GM12878 (cell line): Measurements from ENCODE around the gene NT5C. TPM values are rescaled to one million over a fixed set of nuclear protein-coding genes. Genes with fewer than 3 reads are reported as not detected.
"Not testable (repeated sequence)": the region's sequence is repeated elsewhere in the genome, so short reads cannot be mapped to it uniquely, and the experiment has no call there.

Source experiments
- ATAC-seq: fragments of 200-7000 bp; cut with Tn5 transposase; 3 replicates; pipeline ENCODE4 v1.9.1; 2020; ENCODE audit warnings: mild to moderate bottlenecking, moderate library complexity
- BruUV-seq: library from RNA; stranded (reverse); fragments of 400-500 nt; replicated peaks from 2 replicates; lab custom pipeline; 2021; lab: Mats Ljungman, UMichigan
- CTCF ChIA-PET: fragments of 300-600 bp; sonication (Branson Sonifier 250); formaldehyde crosslinking; extraction: SDS; loops from one replicate; lab custom pipeline; 2021; ENCODE audit warnings: inconsistent platforms; lab: Yijun Ruan, JAX
- POLR2A ChIA-PET: fragments of 350-600 bp; formaldehyde crosslinking; extraction: SDS; loops from one replicate; lab custom pipeline; 2021; ENCODE audit warnings: inconsistent platforms; lab: Charles Lee
- RAD21 ChIA-PET: fragments of 300-600 bp; sonication (Branson Sonifier 250); formaldehyde crosslinking; loops from one replicate; lab custom pipeline; 2023; ENCODE audit warnings: antibody characterized with exemption; ENCODE audit not compliant: unreplicated experiment; lab: Charles Lee
- SMC1A ChIA-PET: fragments of 300-600 bp; sonication (Branson Sonifier 250); formaldehyde crosslinking; loops from one replicate; lab custom pipeline; 2023; ENCODE audit not compliant: unreplicated experiment, uncharacterized antibody; lab: Charles Lee
- DNase-seq: peaks from one replicate; pipeline ENCODE4 v3.0.0-alpha.2; 2011; ENCODE audit warnings: low read depth, low spot score
- FAIRE-seq: peaks from 3 replicates; lab custom pipeline; 2011; peaks lifted over from hg19 to GRCh38; lab: Jason Lieb, UNC
- H2AFZ ChIP-seq: 2 replicates; pipeline ENCODE4 v1.6.0; 2011; ENCODE audit warnings: low read depth, low read length, control low read depth; ENCODE audit not compliant: control insufficient read depth
- H3K27ac ChIP-seq: 2 replicates; pipeline ENCODE4 v1.5.1; 2011; ENCODE audit warnings: control low read depth; ENCODE audit not compliant: control insufficient read depth, insufficient read depth
- H3K27me3 ChIP-seq, 2 experiments: replicated peaks in 1 of 2; 2 replicates each; pipeline versions ENCODE4 v1.6.0 to v1.6.1; 2011; ENCODE audit warnings: low read length in 1 of 2; ENCODE audit not compliant: control insufficient read depth in 2 of 2, insufficient read depth in 2 of 2
- H3K36me3 ChIP-seq, 2 experiments: 2 replicates each; pipeline ENCODE4 v1.5.1; 2011; ENCODE audit warnings: low read length in 1 of 2; ENCODE audit not compliant: control insufficient read depth in 2 of 2, insufficient read depth in 2 of 2
- H3K4me1 ChIP-seq: 2 replicates; pipeline ENCODE4 v1.6.1; 2011; ENCODE audit warnings: mild to moderate bottlenecking, low read length, moderate library complexity, mixed read lengths; ENCODE audit not compliant: control insufficient read depth, insufficient read depth
- H3K4me2 ChIP-seq: 2 replicates; pipeline ENCODE4 v1.6.0; 2011; ENCODE audit warnings: control low read depth; ENCODE audit not compliant: control insufficient read depth, insufficient read depth
- H3K4me3 ChIP-seq: fragments of 200-600 bp; sonication (generic); 2 replicates; pipeline ENCODE4 v1.5.1; 2016
- H3K79me2 ChIP-seq: 2 replicates; pipeline ENCODE4 v1.6.0; 2011; ENCODE audit warnings: low read length; ENCODE audit not compliant: control insufficient read depth, insufficient read depth
- H3K9ac ChIP-seq: 2 replicates; pipeline ENCODE4 v1.8.0; 2011; ENCODE audit warnings: low read length, control low read depth, mixed read lengths; ENCODE audit not compliant: control insufficient read depth, insufficient read depth
- H3K9me3 ChIP-seq: replicated peaks from 3 replicates; pipeline ENCODE4 v1.5.1; 2011; ENCODE audit warnings: mild to moderate bottlenecking, low read length; ENCODE audit not compliant: control insufficient read depth, insufficient read depth
- H4K20me1 ChIP-seq: 2 replicates; pipeline ENCODE4 v1.6.0; 2011; ENCODE audit not compliant: control insufficient read depth, insufficient read depth
- BCL11A ChIP-seq: IDR thresholded peaks from 2 replicates; pipeline ENCODE4 v1.6.1; 2011; ENCODE audit warnings: low read depth, low read length
- CBX3 ChIP-seq: fragments of 200-600 bp; sonication (generic); IDR thresholded peaks from 2 replicates; pipeline ENCODE4 v1.6.1; 2016; ENCODE audit warnings: low read depth, borderline replicate concordance
- CHD1 ChIP-seq: IDR thresholded peaks from 2 replicates; pipeline ENCODE4 v1.6.1; 2012; ENCODE audit warnings: low read depth, low read length, improper control_type of control experiment
- ELK1 ChIP-seq: IDR thresholded peaks from 2 replicates; pipeline ENCODE4 v1.6.1; 2012; ENCODE audit warnings: low read depth, low read length, improper control_type of control experiment
- GATAD2B ChIP-seq: fragments of 450-650 bp; conservative IDR thresholded peaks from 2 replicates; pipeline ENCODE4 v1.6.1; 2017; ENCODE audit warnings: low read depth, mild to moderate bottlenecking, moderate library complexity
- HCFC1 ChIP-seq: fragments of 150-350 bp; IDR thresholded peaks from 2 replicates; pipeline ENCODE4 v1.6.1; 2014; ENCODE audit warnings: low read length
- HDAC2 ChIP-seq: fragments of 200-600 bp; sonication (generic); IDR thresholded peaks from 2 replicates; pipeline ENCODE4 v1.6.1; 2017
- HDAC6 ChIP-seq: fragments of 200-600 bp; sonication (generic); IDR thresholded peaks from one replicate; pipeline ENCODE4 v1.8.0; 2017; ENCODE audit warnings: antibody characterized with exemption; ENCODE audit not compliant: unreplicated experiment
- JUNB ChIP-seq: IDR thresholded peaks from 2 replicates; pipeline ENCODE4 v1.6.1; 2016; ENCODE audit warnings: antibody characterized with exemption, mild to moderate bottlenecking
- KAT2A ChIP-seq: conservative IDR thresholded peaks from 2 replicates; pipeline ENCODE4 v1.6.1; 2011; ENCODE audit warnings: low read depth, low read length; ENCODE audit not compliant: control insufficient read depth
- KLF5 ChIP-seq: fragments of 450-650 bp; IDR thresholded peaks from 2 replicates; pipeline ENCODE4 v1.6.1; 2014; ENCODE audit warnings: mild to moderate bottlenecking; ENCODE audit not compliant: partially characterized antibody
- MEF2A ChIP-seq: IDR thresholded peaks from 2 replicates; pipeline ENCODE4 v1.6.1; 2011; ENCODE audit warnings: low read depth, mild to moderate bottlenecking, low read length, moderate library complexity; ENCODE audit not compliant: insufficient read depth
- NRF1 ChIP-seq: conservative IDR thresholded peaks from 2 replicates; pipeline ENCODE4 v1.6.1; 2011; ENCODE audit warnings: mild to moderate bottlenecking, low read depth, low read length, improper control_type of control experiment
- STAT3 ChIP-seq: IDR thresholded peaks from 2 replicates; pipeline ENCODE4 v1.6.1; 2011; ENCODE audit warnings: low read depth, low read length, improper control_type of control experiment
- TBL1XR1 ChIP-seq: IDR thresholded peaks from 2 replicates; pipeline ENCODE4 v1.6.1; 2012; ENCODE audit warnings: low read depth, low read length, improper control_type of control experiment
- ZNF274 ChIP-seq: IDR thresholded peaks from one replicate; pipeline ENCODE4 v1.8.0; 2011; ENCODE audit not compliant: insufficient read length, insufficient read depth
- ZNF622 ChIP-seq: fragments of 450-650 bp; IDR thresholded peaks from 2 replicates; pipeline ENCODE4 v1.6.1; 2017; ENCODE audit warnings: mild to moderate bottlenecking, inconsistent platforms
- WGBS: methylation state at CpG from one replicate; pipeline ENCODE4 v1.1.6; 2016; ENCODE audit warnings: low lambda C conversion rate; ENCODE audit not compliant: insufficient replicate concordance, insufficient coverage; ENCODE audit errors: missing lambda C conversion rate; 5-methylcytosine and 5-hydroxymethylcytosine counted together
- in situ Hi-C: fragments of 300-500 bp; cut with MboI; formaldehyde crosslinking; loops from 9 replicates; pipeline ENCODE4 v1.14.3; 2018; ENCODE audit warnings: mixed read lengths
- intact Hi-C: fragments of 100-400 bp; cut with micrococcal nuclease; formaldehyde crosslinking; loops from one replicate; pipeline ENCODE4 v1.14.2; 2022; ENCODE audit not compliant: unreplicated experiment
- polyA plus RNA-seq, 11 experiments: library from polyadenylated mRNA; depleted of rRNA in 4 of 11; unstranded in 6 of 11; stranded (reverse) in 5 of 11; fragments of >200 nt; fragmentation: Nextera tagmentation in 4 of 11; fragmentation: Illumina TruSeq in 1 of 11; extraction: Ambion mirVana in 4 of 11; extraction: Trizol in 1 of 11; gene quantifications; 1 replicate in 1 of 11; 2 replicates in 10 of 11; pipeline versions ENCODE4 v1.2.1 to v1.2.3, GENCODE V29; 2011 to 2016; ENCODE audit warnings: inconsistent platforms in 2 of 11, missing spikeins in 2 of 11, low read depth in 1 of 11
- total RNA-seq, 4 experiments: library from RNA; depleted of rRNA in 3 of 4; stranded (reverse); fragments of >200 nt in 3 of 4; fragmentation: Illumina TruSeq in 1 of 4; extraction: Trizol in 1 of 4; gene quantifications; 2 replicates each; pipeline versions ENCODE4 v1.2.1 to v1.2.3, GENCODE V29; 2013 to 2021
- TF ChIP-seq, protein P1 (sequence below): fragments of 150-350 bp; IDR thresholded peaks from 2 replicates; pipeline ENCODE4 v1.6.1; 2014; ENCODE audit warnings: mild to moderate bottlenecking, low read depth, low read length

Gene NT5C
- total and polyA plus RNA-seq, 10 of the 15 experiments (the other 5 are each of a cell fraction or from before 2014, with no cell fraction given), result 3.7 to 158 (median 63.9) TPM

GRCh38 chr17:75168998-75169397 lies 37.5 kb upstream of the NT5C start:
- no peaks in the 10 kb centered on the region for H3K4me1 ChIP-seq
- H3K4me3 ChIP-seq, result no peak overlapping the region
- peaks cover 8 to 23% of the 10 kb centered on the region in 2 experiments; a peak in 3 of 4 replicates for H3K36me3 ChIP-seq
- 89% methylated on average over 4 of the region's 4 CpGs for WGBS
- SMC1A ChIA-PET, result interaction anchor here (0.7 to 2.0 kb wide), 6 partner anchors 10 to 865 kb away, joined by 3 to 11 read pairs (median 4); partner anchors contain the start of gene NUP85
- ATAC-seq (no peak), DNase-seq (no peak), FAIRE-seq (no peak)
- no peaks in the 10 kb centered on the region for H3K9me3 ChIP-seq
- POLR2A ChIA-PET, result interaction anchor here (1.0 kb wide), 1 partner anchor 27 kb away, joined by 3 read pairs; no protein-coding TSS in a partner anchor
- intact Hi-C loops, result no loop called here
- no peak overlapping the region for H3K4me2 ChIP-seq
- peaks cover 7% of the 10 kb centered on the region for H3K79me2 ChIP-seq
- H3K9ac ChIP-seq, result no peak overlapping the region
- CTCF ChIA-PET, result interaction anchor here (0.5 to 10.6 kb wide), 5 partner anchors 32 to 213 kb away, joined by 3 to 199 read pairs (median 4); no protein-coding TSS in a partner anchor
- RAD21 ChIA-PET, result interaction anchor here (2.3 to 5.3 kb wide), 3 partner anchors 55 to 208 kb away, joined by 14 to 71 read pairs (median 36); no protein-coding TSS in a partner anchor
- in situ Hi-C loops, result no loop called here
- H3K27me3 ChIP-seq, result no peaks in the 10 kb centered on the region
- no peaks in the 10 kb centered on the region for H4K20me1 ChIP-seq
- H2AFZ ChIP-seq, result no peak overlapping the region
- BruUV-seq, result no TSS peak
- no peak for TF ChIP-seq KAT2A
- no peak for TF ChIP-seq CHD1
- no peak for TF ChIP-seq GATAD2B
- TF ChIP-seq JUNB, result no peak
- no peak for TF ChIP-seq KLF5
- no peak for TF ChIP-seq ZNF274
- TF ChIP-seq ELK1, result no peak
- TF ChIP-seq NRF1, result no peak
- TF ChIP-seq, protein P1, sequence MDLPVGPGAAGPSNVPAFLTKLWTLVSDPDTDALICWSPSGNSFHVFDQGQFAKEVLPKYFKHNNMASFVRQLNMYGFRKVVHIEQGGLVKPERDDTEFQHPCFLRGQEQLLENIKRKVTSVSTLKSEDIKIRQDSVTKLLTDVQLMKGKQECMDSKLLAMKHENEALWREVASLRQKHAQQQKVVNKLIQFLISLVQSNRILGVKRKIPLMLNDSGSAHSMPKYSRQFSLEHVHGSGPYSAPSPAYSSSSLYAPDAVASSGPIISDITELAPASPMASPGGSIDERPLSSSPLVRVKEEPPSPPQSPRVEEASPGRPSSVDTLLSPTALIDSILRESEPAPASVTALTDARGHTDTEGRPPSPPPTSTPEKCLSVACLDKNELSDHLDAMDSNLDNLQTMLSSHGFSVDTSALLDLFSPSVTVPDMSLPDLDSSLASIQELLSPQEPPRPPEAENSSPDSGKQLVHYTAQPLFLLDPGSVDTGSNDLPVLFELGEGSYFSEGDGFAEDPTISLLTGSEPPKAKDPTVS, result no peak
- TF ChIP-seq CBX3, result no peak
- TF ChIP-seq HCFC1, result no peak
- TF ChIP-seq BCL11A, result no peak
- no peak for TF ChIP-seq TBL1XR1
- TF ChIP-seq HDAC6, result no peak
- no peak for TF ChIP-seq STAT3
- TF ChIP-seq MEF2A, result no peak
- no peak for TF ChIP-seq ZNF622
- TF ChIP-seq HDAC2, result no peak
- TF ChIP-seq, all 136 proteins: peak for 0
- no peak overlapping the region for H3K27ac ChIP-seq

DNA sequence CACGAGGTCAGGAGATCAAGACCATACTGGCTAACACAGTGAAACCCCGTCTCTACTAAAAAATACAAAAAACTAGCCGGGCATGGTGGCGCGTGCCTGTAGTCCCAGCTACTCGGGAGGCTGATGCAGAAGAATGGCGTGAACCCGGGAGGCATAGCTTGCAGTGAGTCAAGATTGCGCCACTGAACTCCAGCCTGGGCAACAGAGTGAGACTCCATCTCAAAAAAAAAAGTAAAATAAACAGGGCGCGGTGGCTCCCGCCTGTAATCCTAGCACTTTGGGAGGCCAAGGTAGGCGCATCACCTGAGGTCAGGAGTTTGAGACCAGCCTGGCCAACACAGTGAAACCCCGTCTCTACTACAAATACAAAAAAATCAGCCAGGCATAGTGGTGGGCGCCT lies 33.1 kb upstream of the NT5C start:
- POLR2A ChIA-PET, result interaction anchor here (0.6 kb wide), 1 partner anchor 125 kb away, joined by 4 read pairs; no protein-coding TSS in a partner anchor
- BruUV-seq, H3K9me3 ChIP-seq, DNase-seq, H3K36me3 ChIP-seq, ATAC-seq, FAIRE-seq, H3K27me3 ChIP-seq, H2AFZ ChIP-seq, H3K4me1 ChIP-seq, H3K79me2 ChIP-seq, RAD21 ChIA-PET, H3K9ac ChIP-seq, in situ Hi-C loops, H3K4me3 ChIP-seq, intact Hi-C loops, H3K4me2 ChIP-seq, H4K20me1 ChIP-seq, H3K27ac ChIP-seq: not testable (repeated sequence)
- SMC1A ChIA-PET, result interaction anchor here (0.7 to 1.0 kb wide), 2 partner anchors 61 to 352 kb away, joined by 3 read pairs; partner anchors contain the start of gene TSEN54
- WGBS, result 99% methylated on average over 15 of the region's 15 CpGs
- CTCF ChIA-PET, result interaction anchor here (0.9 to 1.0 kb wide), 2 partner anchors 37 to 203 kb away, joined by 3 to 5 read pairs; no protein-coding TSS in a partner anchor
